Vagina (tissue), 2 donors: ENCODE measurements around the gene ITPRIP. TPM values are rescaled to one million over a fixed set of nuclear protein-coding genes. Genes with fewer than 3 reads are reported as not detected.

ENCODE experiments used
- DNase-seq, 2 donors: peaks; one replicate each; pipeline ENCODE4 v3.0.0-alpha.2; 2017; ENCODE audit errors: extremely low spot score in 2 of 2
- H3K27ac ChIP-seq: fragments of 200-600 bp; sonication (generic); one replicate; pipeline ENCODE4 v1.5.1; 2019
- H3K27me3 ChIP-seq: fragments of 200-600 bp; sonication (generic); one replicate; pipeline ENCODE4 v1.5.1; 2019
- H3K36me3 ChIP-seq, 2 donors: fragments of 200-600 bp; sonication (generic); one replicate each; pipeline ENCODE4 v1.5.1; 2017 to 2019
- H3K4me1 ChIP-seq: fragments of 200-600 bp; sonication (generic); one replicate; pipeline ENCODE4 v1.5.1; 2019
- H3K4me3 ChIP-seq, 2 donors: fragments of 200-600 bp; sonication (generic); 1 replicate in 1 of 2; 2 replicates in 1 of 2; pipeline ENCODE4 v1.5.1; 2016 to 2019
- H3K9me3 ChIP-seq: fragments of 200-600 bp; sonication (generic); one replicate; pipeline ENCODE4 v1.5.1; 2019
- POLR2A ChIP-seq, 2 donors: fragments of 450-650 bp; IDR thresholded peaks; one replicate each; pipeline ENCODE4 v1.6.1; 2017; ENCODE audit warnings: antibody characterized with exemption in 2 of 2, mild to moderate bottlenecking in 2 of 2, moderate library complexity in 2 of 2
- POLR2AphosphoS5 ChIP-seq, 2 donors: sonication (generic); formaldehyde crosslinking; IDR thresholded peaks; one replicate each; pipeline ENCODE4 v1.9.0; 2017; ENCODE audit warnings: antibody characterized with exemption in 2 of 2, mild to moderate bottlenecking in 2 of 2, low read depth in 1 of 2; ENCODE audit not compliant: insufficient read depth in 1 of 2
- intact Hi-C: fragments of 100-400 bp; cut with DNase I; formaldehyde crosslinking; loops from one replicate; pipeline ENCODE4 v1.15.1; 2023
- total RNA-seq: library from RNA; depleted of rRNA; stranded (reverse); fragments of >200 nt; gene quantifications from one replicate; pipeline ENCODE4 v1.2.3, GENCODE V29; 2016
- TF ChIP-seq, protein P1 (sequence below), 3 experiments: fragments of 450-650 bp in 2 of 3; fragments of 200-600 bp in 1 of 3; sonication (generic) in 1 of 3; IDR thresholded peaks; one replicate each; pipeline ENCODE4 v1.5.1; 2017 to 2019; ENCODE audit warnings: antibody characterized with exemption in 3 of 3, mild to moderate bottlenecking in 2 of 3, moderate library complexity in 2 of 3

ITPRIP gene, protein sequence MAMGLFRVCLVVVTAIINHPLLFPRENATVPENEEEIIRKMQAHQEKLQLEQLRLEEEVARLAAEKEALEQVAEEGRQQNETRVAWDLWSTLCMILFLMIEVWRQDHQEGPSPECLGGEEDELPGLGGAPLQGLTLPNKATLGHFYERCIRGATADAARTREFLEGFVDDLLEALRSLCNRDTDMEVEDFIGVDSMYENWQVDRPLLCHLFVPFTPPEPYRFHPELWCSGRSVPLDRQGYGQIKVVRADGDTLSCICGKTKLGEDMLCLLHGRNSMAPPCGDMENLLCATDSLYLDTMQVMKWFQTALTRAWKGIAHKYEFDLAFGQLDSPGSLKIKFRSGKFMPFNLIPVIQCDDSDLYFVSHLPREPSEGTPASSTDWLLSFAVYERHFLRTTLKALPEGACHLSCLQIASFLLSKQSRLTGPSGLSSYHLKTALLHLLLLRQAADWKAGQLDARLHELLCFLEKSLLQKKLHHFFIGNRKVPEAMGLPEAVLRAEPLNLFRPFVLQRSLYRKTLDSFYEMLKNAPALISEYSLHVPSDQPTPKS
- total RNA-seq, result 85.7 TPM

DNA sequence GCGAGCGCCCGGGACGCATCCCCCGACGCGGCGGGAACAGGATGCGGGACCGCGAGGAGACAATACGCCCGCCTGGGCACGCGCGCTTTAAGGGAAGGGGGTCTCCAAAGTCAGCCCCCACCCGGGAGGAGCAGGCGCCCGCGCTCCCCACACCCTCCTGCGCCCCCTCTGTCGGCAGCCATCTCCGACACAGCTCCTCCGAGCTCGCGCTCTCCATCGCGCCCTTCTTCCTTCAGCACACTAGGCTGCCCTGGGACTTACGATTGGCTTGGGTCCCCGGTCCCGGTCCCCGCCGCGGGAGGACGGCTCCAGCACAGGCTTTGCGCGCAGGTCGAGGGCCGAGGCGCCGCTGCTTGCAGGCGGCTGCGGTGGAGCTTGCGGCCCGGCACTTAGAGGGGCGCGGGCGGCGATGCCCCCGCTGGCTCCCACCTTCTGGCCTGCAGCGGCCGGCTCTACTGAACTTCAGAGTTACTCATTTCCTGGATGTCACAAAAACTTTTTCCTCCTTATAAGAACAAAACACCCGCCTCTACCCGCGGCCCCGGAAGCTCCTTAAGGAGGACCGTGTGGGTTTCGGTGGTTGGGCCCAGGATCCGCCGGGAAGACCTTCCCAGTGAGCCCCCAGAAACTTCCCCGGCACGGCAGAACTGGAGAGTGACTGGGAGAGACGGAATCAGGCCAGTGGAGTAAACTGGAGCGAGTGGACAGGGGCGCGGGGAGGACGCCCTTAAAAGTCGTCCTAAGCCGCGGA, at the start of gene ITPRIP:
TSS of gene ITPRIP (minus strand) at position 481 of the 751 bp plus-strand sequence. CDS start 22,414 bp downstream, outside the sequence.
- DNase-seq, result peak; percentile 96 to 97
- Histone ChIP-seq H3K27ac (peak within 1 kb of the TSS; percentile 96), H3K9me3 (no peaks in the 10 kb centered on the region), H3K27me3 (no peaks in the 10 kb centered on the region), H3K4me3 (peak within 1 kb of the TSS; percentile 80 to 87), H3K4me1 (peaks cover 56% of the 10 kb centered on the region), H3K36me3 (peaks cover 0 to 9% of the 10 kb centered on the region in 2 donors)
- intact Hi-C loops, result loop anchor here (5.0 kb wide), 1 partner anchor 36 kb away; no protein-coding TSS in a partner anchor
- TF ChIP-seq POLR2AphosphoS5 (IDR thresholded peaks at IDR 0.05; ENCODE audit: insufficient read depth in 1 of 2, low read depth in 1 of 2), result peak; percentile 76 to 92
- TF ChIP-seq, protein P1, sequence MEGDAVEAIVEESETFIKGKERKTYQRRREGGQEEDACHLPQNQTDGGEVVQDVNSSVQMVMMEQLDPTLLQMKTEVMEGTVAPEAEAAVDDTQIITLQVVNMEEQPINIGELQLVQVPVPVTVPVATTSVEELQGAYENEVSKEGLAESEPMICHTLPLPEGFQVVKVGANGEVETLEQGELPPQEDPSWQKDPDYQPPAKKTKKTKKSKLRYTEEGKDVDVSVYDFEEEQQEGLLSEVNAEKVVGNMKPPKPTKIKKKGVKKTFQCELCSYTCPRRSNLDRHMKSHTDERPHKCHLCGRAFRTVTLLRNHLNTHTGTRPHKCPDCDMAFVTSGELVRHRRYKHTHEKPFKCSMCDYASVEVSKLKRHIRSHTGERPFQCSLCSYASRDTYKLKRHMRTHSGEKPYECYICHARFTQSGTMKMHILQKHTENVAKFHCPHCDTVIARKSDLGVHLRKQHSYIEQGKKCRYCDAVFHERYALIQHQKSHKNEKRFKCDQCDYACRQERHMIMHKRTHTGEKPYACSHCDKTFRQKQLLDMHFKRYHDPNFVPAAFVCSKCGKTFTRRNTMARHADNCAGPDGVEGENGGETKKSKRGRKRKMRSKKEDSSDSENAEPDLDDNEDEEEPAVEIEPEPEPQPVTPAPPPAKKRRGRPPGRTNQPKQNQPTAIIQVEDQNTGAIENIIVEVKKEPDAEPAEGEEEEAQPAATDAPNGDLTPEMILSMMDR (IDR thresholded peaks at IDR 0.05), result no peak
- peak in 1 of 2 donors; percentile 98 for TF ChIP-seq POLR2A (IDR thresholded peaks at IDR 0.05)

DNA sequence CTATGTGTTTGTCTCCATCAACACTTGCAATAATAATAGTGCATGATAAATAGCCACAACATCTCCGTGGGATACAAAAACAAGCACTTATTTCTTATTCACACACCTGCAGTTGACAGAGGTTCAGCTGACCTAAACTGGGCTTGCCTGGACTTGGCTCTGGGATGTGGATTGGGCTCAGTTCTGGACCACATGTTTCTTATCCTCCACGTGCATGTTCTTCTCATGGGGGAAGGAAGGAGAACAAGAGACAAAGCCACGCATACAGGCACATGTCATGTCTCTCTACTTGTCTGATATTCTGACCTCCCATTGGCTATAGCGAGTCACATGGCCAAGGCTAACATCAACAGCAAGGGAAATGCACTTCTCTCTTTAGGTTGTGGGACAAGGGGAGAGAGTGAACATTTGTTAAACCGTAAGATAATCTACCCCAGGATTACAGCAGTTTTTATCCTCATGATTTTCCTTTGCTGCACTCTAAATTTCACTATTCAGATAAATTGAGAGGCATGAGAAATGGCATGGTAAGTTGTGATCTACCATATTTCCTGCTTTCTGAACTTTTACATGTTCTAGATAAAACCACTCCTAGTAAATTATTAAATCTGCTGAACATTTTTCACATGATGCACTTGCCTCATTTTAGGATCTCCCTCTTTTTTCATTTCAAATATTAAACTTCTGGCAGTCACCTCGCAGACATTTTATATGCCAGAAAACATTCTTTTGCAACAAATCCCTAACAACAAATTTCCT, 49.0 kb upstream of the ITPRIP start:
- H3K9me3 ChIP-seq, result no peaks in the 10 kb centered on the region
- H3K27ac ChIP-seq, result no peak overlapping the region
- no peaks in the 10 kb centered on the region for H3K36me3 ChIP-seq
- H3K4me3 ChIP-seq, result no peak overlapping the region
- H3K4me1 ChIP-seq, result no peaks in the 10 kb centered on the region
- H3K27me3 ChIP-seq, result no peaks in the 10 kb centered on the region
- DNase-seq, result no peak
- intact Hi-C loops, result no loop called here
- TF ChIP-seq, protein P1 (IDR thresholded peaks at IDR 0.05), result no peak

DNA sequence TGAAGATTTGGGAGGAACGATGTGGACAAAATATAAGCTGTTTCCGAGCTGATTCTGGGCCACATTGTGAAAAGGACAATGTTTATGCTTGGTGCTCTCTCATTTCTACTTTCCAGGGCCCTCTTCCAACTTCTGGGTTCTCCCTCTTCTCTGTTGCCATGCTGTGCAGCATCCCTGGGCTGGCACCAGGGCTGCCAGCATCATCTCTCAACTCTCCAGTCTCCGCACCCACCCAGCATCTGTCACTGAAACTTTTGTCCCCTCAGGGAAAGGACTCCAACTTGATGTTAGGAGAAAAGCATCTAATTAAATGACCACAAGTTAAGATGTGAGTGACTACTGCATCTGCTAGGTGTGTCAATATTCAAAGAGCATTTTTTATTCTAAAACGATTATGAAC, 42.1 kb upstream of the ITPRIP start:
- peak overlapping the region; percentile 20 for H3K27ac ChIP-seq
- DNase-seq, result no peak
- TF ChIP-seq, protein P1 (IDR thresholded peaks at IDR 0.05), result no peak
- no peak for TF ChIP-seq POLR2AphosphoS5 (IDR thresholded peaks at IDR 0.05; ENCODE audit: insufficient read depth in 1 of 2, low read depth in 1 of 2)
- TF ChIP-seq POLR2A (IDR thresholded peaks at IDR 0.05), result no peak
- H3K4me3 ChIP-seq, result no peak overlapping the region
- H3K4me1 ChIP-seq, result no peaks in the 10 kb centered on the region
- H3K27me3 ChIP-seq, result no peaks in the 10 kb centered on the region
- intact Hi-C loops, result no loop called here
- H3K36me3 ChIP-seq, result no peaks in the 10 kb centered on the region
- no peaks in the 10 kb centered on the region for H3K9me3 ChIP-seq

DNA sequence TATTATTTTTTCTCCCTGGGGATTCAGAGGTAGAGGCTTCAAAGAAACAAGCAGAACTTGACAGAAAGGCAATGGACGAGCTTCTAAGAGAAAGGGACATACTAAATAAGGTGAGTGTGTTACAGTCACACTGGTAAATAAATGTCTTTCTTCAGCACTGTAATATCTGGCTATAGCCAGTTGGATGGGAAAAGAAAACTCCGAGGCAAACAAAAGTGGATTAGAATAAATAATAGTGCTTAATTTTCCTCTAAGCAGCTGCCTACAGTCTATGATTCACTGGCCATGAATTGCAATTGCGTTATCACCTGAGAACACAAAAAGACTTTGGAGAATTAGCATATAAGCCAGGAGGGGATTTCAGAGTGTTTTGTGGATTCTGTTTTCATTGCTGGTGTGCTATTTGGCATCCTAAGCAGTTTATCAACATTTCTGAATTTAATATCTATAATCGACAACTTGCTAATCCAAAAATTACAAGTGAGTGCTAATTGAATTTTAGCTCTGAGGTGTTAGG, 38.6 kb upstream of the ITPRIP start:
- H3K27ac ChIP-seq, result no peak overlapping the region
- H3K27me3 ChIP-seq, result no peaks in the 10 kb centered on the region
- no peaks in the 10 kb centered on the region for H3K9me3 ChIP-seq
- no peak for DNase-seq
- H3K36me3 ChIP-seq, result no peaks in the 10 kb centered on the region
- TF ChIP-seq POLR2A (IDR thresholded peaks at IDR 0.05) (no peak), POLR2AphosphoS5 (IDR thresholded peaks at IDR 0.05; ENCODE audit: insufficient read depth in 1 of 2, low read depth in 1 of 2) (no peak)
- TF ChIP-seq, protein P1 (IDR thresholded peaks at IDR 0.05), result no peak
- no peaks in the 10 kb centered on the region for H3K4me1 ChIP-seq
- H3K4me3 ChIP-seq, result no peak overlapping the region
- intact Hi-C loops, result no loop called here
